GM12891 (cell line): ENCODE results near the gene PRCD.

Experiments used
- POLR2A ChIP-seq: IDR thresholded peaks from 2 replicates; pipeline ENCODE4 v1.6.1; 2011; ENCODE audit warnings: low read depth, low read length, control low read depth
- POLR2AphosphoS5 ChIP-seq: IDR thresholded peaks from 2 replicates; pipeline ENCODE4 v1.6.1; 2011; ENCODE audit warnings: low read depth, low read length, control low read depth
- POU2F2 ChIP-seq: IDR thresholded peaks from 2 replicates; pipeline ENCODE4 v1.6.1; 2011; ENCODE audit warnings: low read depth, mild to moderate bottlenecking, control low read depth, low read length, moderate library complexity
- SPI1 ChIP-seq: IDR thresholded peaks from 2 replicates; pipeline ENCODE4 v1.6.1; 2011; ENCODE audit warnings: low read depth, low read length, control low read depth
- TAF1 ChIP-seq: IDR thresholded peaks from 2 replicates; pipeline ENCODE4 v1.6.1; 2011; ENCODE audit warnings: low read depth, low read length, control low read depth

DNA sequence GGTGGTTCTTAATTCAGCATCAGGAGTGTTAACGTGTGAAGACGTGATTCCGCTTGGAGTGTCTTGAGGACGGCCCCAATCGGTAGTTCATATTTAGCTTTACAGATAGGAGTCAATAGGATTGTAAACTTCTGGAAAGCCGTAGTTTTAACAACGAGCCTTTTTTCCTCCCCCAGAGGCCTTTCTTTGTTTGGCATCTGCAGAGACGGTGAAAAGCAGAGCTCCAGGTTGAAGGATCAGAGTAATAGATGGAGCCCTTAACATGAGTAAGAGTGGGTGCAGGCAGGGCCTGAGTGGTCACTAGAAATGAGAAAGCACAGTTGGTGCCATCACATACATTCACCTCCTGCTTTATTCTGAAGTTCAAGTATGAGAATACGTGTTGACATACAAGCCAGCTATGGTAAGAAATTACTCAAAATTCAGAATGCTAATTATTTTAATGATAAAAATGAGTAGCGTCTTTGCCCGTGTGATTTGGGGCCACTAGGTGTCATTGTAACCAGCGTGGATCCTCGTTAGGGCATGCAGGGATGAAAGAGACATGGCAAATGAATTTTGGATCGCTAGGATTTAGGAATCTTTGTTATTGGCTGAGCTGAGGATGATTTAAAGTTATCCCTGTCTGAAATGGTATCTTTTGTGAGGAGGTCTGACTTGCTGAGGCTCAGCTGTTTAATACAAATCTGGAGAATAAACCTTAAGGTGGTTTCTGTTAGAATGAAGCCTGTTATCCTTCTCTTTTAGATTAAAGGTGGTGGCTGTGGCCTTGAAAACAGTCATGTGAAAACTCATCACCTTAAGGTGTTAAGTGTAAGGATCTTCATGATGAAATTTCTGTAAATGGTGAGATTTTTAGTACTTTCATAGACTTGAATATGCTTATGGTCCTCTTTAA, 18.6 kb downstream of the PRCD start:
- TF ChIP-seq POLR2AphosphoS5 (no peak), POLR2A (no peak), POU2F2 (no peak), SPI1 (no peak), TAF1 (no peak)
